ENCODE results near the gene GDF7.

GDF7 gene

GRCh38 chr2:20645301-20645701, 21.6 kb upstream of the GDF7 start:
- no peak for DNase-seq (ENCODE audit: low read depth)

- DNase-seq (ENCODE audit: low read depth) = no peak
Measured at GRCh38 chr2:20645761-20646160, 21.2 kb upstream of the GDF7 start.

- DNase-seq (ENCODE audit: low read depth) = no peak
Measured at GRCh38 chr2:20646446-20646845, 20.5 kb upstream of the GDF7 start.

GRCh38 chr2:20647211-20647610, 19.7 kb upstream of the GDF7 start:
- DNase-seq (ENCODE audit: low read depth) = no peak

- DNase-seq (ENCODE audit: low read depth) = no peak
Measured at GRCh38 chr2:20647738-20648137, 19.2 kb upstream of the GDF7 start.

GRCh38 chr2:20648206-20648605, 18.7 kb upstream of the GDF7 start:
- DNase-seq (ENCODE audit: low read depth) = no peak

GRCh38 chr2:20648831-20649230, 18.1 kb upstream of the GDF7 start:
- no peak for DNase-seq (ENCODE audit: low read depth)

GRCh38 chr2:20649576-20649975, 17.4 kb upstream of the GDF7 start:
- no peak for DNase-seq (ENCODE audit: low read depth)

- no peak for DNase-seq (ENCODE audit: low read depth)
Measured at GRCh38 chr2:20649976-20650375, 17.0 kb upstream of the GDF7 start.

GRCh38 chr2:20650393-20650876, 16.5 kb upstream of the GDF7 start:
- no peak for DNase-seq (ENCODE audit: low read depth)

- DNase-seq (ENCODE audit: low read depth) = peak; percentile 83
Measured at GRCh38 chr2:20650877-20651730, 15.8 kb upstream of the GDF7 start, which contains the start of gene HS1BP3. Gene HS1BP3 (minus strand): TSS chr2:20651098. CDS start chr2:20651063, 35 bp downstream.

GRCh38 chr2:20651731-20652099, 15.2 kb upstream of the GDF7 start:
- DNase-seq (ENCODE audit: low read depth) = no peak

- no peak for DNase-seq (ENCODE audit: low read depth)
Measured at GRCh38 chr2:20652141-20652540, 14.8 kb upstream of the GDF7 start.

GRCh38 chr2:20652673-20653575, 14.0 kb upstream of the GDF7 start:
- no peak for DNase-seq (ENCODE audit: low read depth)

- DNase-seq (ENCODE audit: low read depth) = no peak
Measured at GRCh38 chr2:20653695-20654534, 13.0 kb upstream of the GDF7 start.

- no peak for DNase-seq (ENCODE audit: low read depth)
Measured at GRCh38 chr2:20654535-20654813, 12.5 kb upstream of the GDF7 start.

- DNase-seq (ENCODE audit: low read depth) = no peak
Measured at GRCh38 chr2:20656561-20656960, 10.4 kb upstream of the GDF7 start.

GRCh38 chr2:20657522-20658235, 9.3 kb upstream of the GDF7 start:
- no peak for DNase-seq (ENCODE audit: low read depth)

- no peak for DNase-seq (ENCODE audit: low read depth)
Measured at GRCh38 chr2:20660506-20661420, 6.2 kb upstream of the GDF7 start.

All from activated T-helper 9 cell treated with anti-CD3 and anti-CD28 coated beads, Interleukin-2, amount 50 U/mL, for 16 hours (primary cell).